Measurements from ENCODE around the gene GPX4. TPM values are rescaled to one million over a fixed set of nuclear protein-coding genes. Genes with fewer than 3 reads are reported as not detected.

GPX4 gene
- total and polyA plus RNA-seq, 2 donors (not counting 1 experiment from before 2014, with no cell fraction given), result 213 to 317 TPM

- Histone ChIP-seq H3K36me3 (replicated peaks in 1 of 2; ENCODE audit: control extremely low read depth in 1 of 2, control insufficient read depth in 1 of 2, extremely low read depth in 1 of 2, insufficient read depth in 2 of 2, low read length in 1 of 2) (peaks cover 0 to 82% of the 10 kb centered on the region in 2 experiments), H3K9me3 (ENCODE audit: control extremely low read depth in 1 of 3, control insufficient read depth in 2 of 3, insufficient read depth in 1 of 3, low read length in 2 of 3) (no peaks in the 10 kb centered on the region), H3K4me2 (replicated peaks; ENCODE audit: low read depth, low read length, poor library complexity, severe bottlenecking) (peak overlapping the region; percentile 43), H4K20me1 (ENCODE audit: control insufficient read depth, insufficient read depth, low read length, poor library complexity, severe bottlenecking) (peaks cover 79% of the 10 kb centered on the region), H3K4me3 (ENCODE audit: control extremely low read depth in 1 of 5, extremely low read depth in 1 of 5, insufficient read depth in 1 of 5, low read depth in 2 of 5, low read length in 4 of 5) (no peak overlapping the region), H3K79me2 (ENCODE audit: control insufficient read depth, insufficient read depth, low read length) (peaks cover 48% of the 10 kb centered on the region), H2AFZ (ENCODE audit: insufficient read depth, low read depth, low read length, poor library complexity, severe bottlenecking) (no peak overlapping the region), H3K9ac (ENCODE audit: low read length) (no peak overlapping the region), H3K27me3 (replicated peaks in 1 of 4; ENCODE audit: control extremely low read depth in 1 of 4, control insufficient read depth in 3 of 4, insufficient read depth in 4 of 4, low read length in 3 of 4) (no peaks in the 10 kb centered on the region), H3K27ac (ENCODE audit: low read length in 2 of 2) (peak overlapping the region; percentile 2 to 48), H3K4me1 (ENCODE audit: control insufficient read depth in 2 of 2, insufficient read depth in 2 of 2, low read length in 2 of 2) (peaks cover 42 to 77% of the 10 kb centered on the region in 2 donors)
- Mint-ChIP-seq H3K4me3 (no peak overlapping the region), H3K4me1 (peaks cover 46% of the 10 kb centered on the region), H3K27ac (peak overlapping the region; percentile 32), H3K27me3 (no peaks in the 10 kb centered on the region), H3K9me3 (ENCODE audit: insufficient read depth) (no peaks in the 10 kb centered on the region)
- POLR2A ChIA-PET, result interaction anchor here (0.5 to 2.5 kb wide), 4 partner anchors 10 to 53 kb away, joined by 3 to 8 read pairs (median 4); partner anchors contain the start of gene ARHGAP45
- TF ChIP-seq EZH2 (IDR thresholded peaks at IDR 0.05; ENCODE audit: borderline replicate concordance, insufficient read depth, low read depth, low read length, poor library complexity, severe bottlenecking) (no peak), CTCF (IDR thresholded peaks at IDR 0.05) (no peak)
- CTCF ChIA-PET, result interaction anchor here (0.8 to 1.8 kb wide), 4 partner anchors 15 to 164 kb away, joined by 3 to 6 read pairs (median 3); no protein-coding TSS in a partner anchor
- ATAC-seq (ENCODE audit: low read depth), result no peak
- intact Hi-C loops (cut with micrococcal nuclease), result no loop called here
- DNase-seq, result no peak
- 96% methylated on average over 49 of the region's 50 CpGs for WGBS (ENCODE audit: insufficient coverage)
Measured at GRCh38 chr19:1080360-1081161, 23.2 kb upstream of the GPX4 start.
